DOHH2 (cell line): Measurements from ENCODE around the gene MYO7B.

ENCODE experiments used
- H3F3A ChIP-seq: fragments of 200-600 bp; sonication (generic), shearing (Covaris generic); 2 replicates; pipeline ENCODE4 v1.6.0; 2016; ENCODE audit warnings: antibody characterized with exemption, mild to moderate bottlenecking; ENCODE audit not compliant: control insufficient read depth, insufficient read depth
- H3K27ac ChIP-seq: fragments of 200-600 bp; sonication (generic); 2 replicates; pipeline ENCODE4 v1.5.1; 2014; ENCODE audit warnings: low read depth, mild to moderate bottlenecking, low read length, moderate library complexity
- H3K27me3 ChIP-seq: fragments of 200-600 bp; sonication (generic); 2 replicates; pipeline ENCODE4 v1.6.1; 2014; ENCODE audit warnings: mild to moderate bottlenecking, low read length, mixed read lengths; ENCODE audit not compliant: control insufficient read depth
- H3K36me3 ChIP-seq: fragments of 200-600 bp; sonication (generic); 2 replicates; pipeline ENCODE4 v1.6.1; 2014; ENCODE audit warnings: mild to moderate bottlenecking, low read length, moderate library complexity, mixed read lengths; ENCODE audit not compliant: control insufficient read depth
- H3K4me1 ChIP-seq: fragments of 200-600 bp; sonication (generic); 2 replicates; pipeline ENCODE4 v1.6.1; 2014; ENCODE audit warnings: mild to moderate bottlenecking, low read length, mixed read lengths; ENCODE audit not compliant: control insufficient read depth
- H3K4me2 ChIP-seq: fragments of 200-600 bp; sonication (generic); 2 replicates; pipeline ENCODE4 v1.6.0; 2014; ENCODE audit warnings: mild to moderate bottlenecking, low read length, moderate library complexity
- H3K4me3 ChIP-seq: fragments of 200-600 bp; sonication (generic); 2 replicates; pipeline ENCODE4 v1.5.1; 2014; ENCODE audit warnings: mild to moderate bottlenecking, low read length, mixed read lengths
- H3K79me2 ChIP-seq: fragments of 200-600 bp; sonication (generic); 2 replicates; pipeline ENCODE4 v1.6.1; 2014; ENCODE audit warnings: mild to moderate bottlenecking, low read length, mixed read lengths; ENCODE audit not compliant: control insufficient read depth
- H3K9me2 ChIP-seq: fragments of 200-600 bp; sonication (generic); replicated peaks from 2 replicates; pipeline ENCODE4 v1.6.1; 2014; ENCODE audit warnings: mild to moderate bottlenecking, low read length, mixed read lengths; ENCODE audit not compliant: control insufficient read depth
- H3K9me3 ChIP-seq: fragments of 200-600 bp; sonication (generic); 2 replicates; pipeline ENCODE4 v1.6.1; 2014; ENCODE audit warnings: antibody characterized with exemption, low read length, mixed read lengths; ENCODE audit not compliant: control insufficient read depth, insufficient read depth
- H4K20me1 ChIP-seq: fragments of 200-600 bp; sonication (generic); 2 replicates; pipeline ENCODE4 v1.6.0; 2014; ENCODE audit warnings: low read depth, mild to moderate bottlenecking, antibody characterized with exemption, low read length, moderate library complexity; ENCODE audit not compliant: control insufficient read depth, insufficient read depth
- CTCF ChIP-seq: fragments of 200-600 bp; sonication (generic); IDR thresholded peaks from one replicate; pipeline ENCODE4 v1.5.1; 2014; ENCODE audit warnings: antibody characterized with exemption, mild to moderate bottlenecking, low read depth, low read length; ENCODE audit not compliant: poor library complexity, severe bottlenecking
- EZH2phosphoT487 ChIP-seq: fragments of 200-600 bp; sonication (generic); IDR thresholded peaks from 2 replicates; pipeline ENCODE4 v1.6.1; 2017; ENCODE audit warnings: borderline replicate concordance, mild to moderate bottlenecking, antibody characterized with exemption, low read length, moderate library complexity, mixed read lengths

Gene MYO7B

DNA sequence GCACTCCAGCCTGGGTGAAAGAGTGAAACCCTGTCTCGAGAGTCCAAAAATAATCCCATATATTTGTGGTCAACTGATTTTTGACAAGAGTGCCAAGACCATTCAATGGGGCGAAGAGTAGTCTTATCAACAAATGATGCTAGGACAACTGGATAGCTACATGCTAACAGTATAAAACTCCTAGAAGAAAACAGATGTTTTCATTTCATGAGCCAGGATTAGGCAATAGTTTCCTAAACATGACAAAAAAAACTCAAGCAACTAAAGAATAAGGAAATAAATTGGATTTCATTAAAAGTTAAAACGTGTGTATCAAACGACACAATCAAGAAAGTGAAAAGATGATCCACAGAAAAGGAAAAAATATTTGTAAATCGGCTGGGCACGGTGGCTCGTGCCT lies 133.6 kb downstream of the MYO7B start:
- no peaks in the 10 kb centered on the region for H4K20me1 ChIP-seq
- H3K4me2 ChIP-seq = no peak overlapping the region
- peaks cover 40% of the 10 kb centered on the region for H3K27me3 ChIP-seq
- no peaks in the 10 kb centered on the region for H3K9me2 ChIP-seq
- TF ChIP-seq EZH2phosphoT487 (no peak), CTCF (no peak)
- H3K4me3 ChIP-seq = no peak overlapping the region
- no peaks in the 10 kb centered on the region for H3K4me1 ChIP-seq
- no peaks in the 10 kb centered on the region for H3K79me2 ChIP-seq
- H3K9me3 ChIP-seq = no peaks in the 10 kb centered on the region
- no peak overlapping the region for H3K27ac ChIP-seq
- H3K36me3 ChIP-seq = no peaks in the 10 kb centered on the region
- no peaks in the 10 kb centered on the region for H3F3A ChIP-seq

DNA sequence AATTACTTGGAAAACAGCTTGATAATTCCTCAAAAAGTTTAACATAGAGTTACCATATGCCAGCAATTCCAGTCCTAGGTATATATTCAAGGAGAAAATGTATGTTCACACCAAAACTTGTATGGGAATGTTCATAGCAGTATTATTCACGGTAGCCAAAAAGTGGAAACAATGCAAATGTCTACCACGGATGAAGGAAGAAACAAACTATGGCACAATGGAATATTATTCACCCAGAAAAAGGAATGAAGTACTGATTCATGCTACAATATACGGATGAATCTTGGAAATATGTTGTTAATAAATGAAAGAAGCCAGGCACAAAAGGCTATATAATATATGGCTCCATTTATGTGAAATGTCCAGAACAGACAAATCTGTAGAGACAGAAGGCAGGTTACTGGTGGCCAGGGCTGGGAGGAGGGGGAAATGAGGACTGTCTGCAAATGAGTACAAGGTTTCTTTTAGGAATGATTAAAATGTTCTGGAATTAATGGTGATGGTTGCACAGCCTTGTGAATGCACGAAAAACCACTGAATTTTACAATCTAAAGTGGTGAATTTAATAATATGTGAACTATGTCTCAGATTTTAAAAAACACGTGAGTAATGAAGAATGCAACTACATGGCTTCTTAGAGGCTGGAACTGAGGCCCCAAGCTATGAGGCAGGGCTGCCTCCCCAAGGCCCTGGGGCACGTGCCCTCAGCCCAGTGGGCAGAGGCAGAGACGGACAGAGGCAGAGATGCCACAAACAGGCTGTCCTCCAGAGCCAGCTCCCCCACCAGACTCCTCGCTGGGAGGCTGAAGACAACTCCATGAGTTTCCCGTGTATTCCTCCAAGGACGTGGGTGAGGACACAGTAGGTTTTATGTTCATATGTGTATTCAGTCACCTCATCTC lies 134.8 kb downstream of the MYO7B start:
- no peaks in the 10 kb centered on the region for H3K4me1 ChIP-seq
- no peaks in the 10 kb centered on the region for H3K9me3 ChIP-seq
- no peak overlapping the region for H3K4me2 ChIP-seq
- H3F3A ChIP-seq = no peaks in the 10 kb centered on the region
- H3K27me3 ChIP-seq = peaks cover 44% of the 10 kb centered on the region
- H3K27ac ChIP-seq = no peak overlapping the region
- H4K20me1 ChIP-seq = no peaks in the 10 kb centered on the region
- H3K36me3 ChIP-seq = no peaks in the 10 kb centered on the region
- no peaks in the 10 kb centered on the region for H3K9me2 ChIP-seq
- H3K4me3 ChIP-seq = no peak overlapping the region
- H3K79me2 ChIP-seq = no peaks in the 10 kb centered on the region
- TF ChIP-seq EZH2phosphoT487 = no peak
- TF ChIP-seq CTCF = no peak

DNA sequence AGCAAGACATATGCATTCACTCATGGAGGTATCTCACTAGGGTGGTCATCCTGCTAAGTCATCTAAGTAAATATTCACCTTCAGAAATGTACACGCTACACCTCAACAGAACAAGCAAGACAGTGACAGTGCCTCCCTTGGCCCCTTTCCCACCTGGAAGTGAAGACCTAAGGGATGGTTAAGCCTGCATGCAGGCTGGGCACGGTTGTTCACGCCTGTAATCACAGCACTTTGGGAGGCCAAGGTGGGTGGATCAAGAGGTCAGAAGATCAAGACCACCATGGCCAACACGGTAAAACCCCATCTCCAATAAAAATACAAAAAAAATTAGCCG lies 135.4 kb downstream of the MYO7B start:
- H3K79me2 ChIP-seq = no peaks in the 10 kb centered on the region
- H3F3A ChIP-seq = no peaks in the 10 kb centered on the region

More for the DNA sequence above, 135.4 kb downstream of the MYO7B start:
- Histone ChIP-seq H3K4me1 (no peaks in the 10 kb centered on the region), H3K9me3 (no peaks in the 10 kb centered on the region), H3K4me3 (no peak overlapping the region), H3K9me2 (no peaks in the 10 kb centered on the region), H4K20me1 (no peaks in the 10 kb centered on the region), H3K36me3 (no peaks in the 10 kb centered on the region), H3K4me2 (no peak overlapping the region), H3K27me3 (peaks cover 45% of the 10 kb centered on the region), H3K27ac (no peak overlapping the region)
- TF ChIP-seq CTCF (no peak), EZH2phosphoT487 (no peak)
